Hepatocyte (in vitro differentiated cells): ENCODE results near the gene TMPRSS3. TPM values are rescaled to one million over a fixed set of nuclear protein-coding genes. Genes with fewer than 3 reads are reported as not detected.

Experiments used
- DNase-seq: peaks from one replicate; pipeline ENCODE4 v3.0.0-alpha.2; 2016; ENCODE audit warnings: low spot score
- H2AFZ ChIP-seq: fragments of 200-600 bp; sonication (generic); 2 replicates; pipeline ENCODE4 v1.6.0; 2016; ENCODE audit warnings: antibody characterized with exemption, mild to moderate bottlenecking
- H3K27ac ChIP-seq: fragments of 200-600 bp; sonication (generic); 2 replicates; pipeline ENCODE4 v1.5.1; 2016; ENCODE audit warnings: mild to moderate bottlenecking
- H3K27me3 ChIP-seq: fragments of 200-600 bp; sonication (generic); 2 replicates; pipeline ENCODE4 v1.6.1; 2016
- H3K36me3 ChIP-seq: fragments of 200-600 bp; sonication (generic); replicated peaks from 2 replicates; pipeline ENCODE4 v1.5.1; 2016; ENCODE audit warnings: low read depth; ENCODE audit not compliant: insufficient read depth
- H3K4me1 ChIP-seq: fragments of 200-600 bp; sonication (generic); 2 replicates; pipeline ENCODE4 v1.5.1; 2016; ENCODE audit warnings: mild to moderate bottlenecking, moderate library complexity; ENCODE audit not compliant: insufficient read depth
- H3K4me2 ChIP-seq: fragments of 200-600 bp; sonication (generic); 2 replicates; pipeline ENCODE4 v1.6.0; 2016
- H3K4me3 ChIP-seq: fragments of 200-600 bp; sonication (generic); 2 replicates; pipeline ENCODE4 v1.5.1; 2016; ENCODE audit warnings: mild to moderate bottlenecking
- H3K79me2 ChIP-seq: fragments of 200-600 bp; sonication (generic); 2 replicates; pipeline ENCODE4 v1.6.0; 2017; ENCODE audit warnings: mild to moderate bottlenecking
- H3K9me2 ChIP-seq: fragments of 200-600 bp; sonication (generic); replicated peaks from 2 replicates; pipeline ENCODE4 v1.6.0; 2017; ENCODE audit warnings: mild to moderate bottlenecking; ENCODE audit not compliant: insufficient read depth
- H3K9me3 ChIP-seq: fragments of 200-600 bp; sonication (generic); 2 replicates; pipeline ENCODE4 v1.5.1; 2016; ENCODE audit warnings: low read depth, mild to moderate bottlenecking
- H4K20me1 ChIP-seq: fragments of 200-600 bp; sonication (generic); 2 replicates; pipeline ENCODE4 v1.6.0; 2016; ENCODE audit warnings: mild to moderate bottlenecking; ENCODE audit not compliant: insufficient read depth, poor library complexity, severe bottlenecking
- CTCF ChIP-seq: fragments of 200-600 bp; sonication (generic); IDR thresholded peaks from 2 replicates; pipeline ENCODE4 v1.5.1; 2016; ENCODE audit warnings: antibody characterized with exemption, mild to moderate bottlenecking; ENCODE audit not compliant: poor library complexity
- EZH2 ChIP-seq: fragments of 200-600 bp; sonication (generic); IDR thresholded peaks from 2 replicates; pipeline ENCODE4 v1.6.1; 2016; ENCODE audit warnings: antibody characterized with exemption, mild to moderate bottlenecking, borderline replicate concordance
- EZH2phosphoT487 ChIP-seq: fragments of 200-600 bp; sonication (generic); IDR thresholded peaks from one replicate; pipeline ENCODE4 v1.6.1; 2018; ENCODE audit warnings: antibody characterized with exemption, mild to moderate bottlenecking, low read depth, moderate library complexity; ENCODE audit not compliant: unreplicated experiment, severe bottlenecking
- WGBS: methylation state at CpG from one replicate; pipeline ENCODE4 v1.1.6; 2016; ENCODE audit warnings: low lambda C conversion rate; ENCODE audit errors: missing lambda C conversion rate; 5-methylcytosine and 5-hydroxymethylcytosine counted together
- polyA plus RNA-seq: library from polyadenylated mRNA; unstranded; fragments of >200 nt; fragmentation: Nextera tagmentation; extraction: Ambion mirVana; gene quantifications from 2 replicates; pipeline ENCODE4 v1.2.1, GENCODE V29; 2016
- total RNA-seq: library from RNA; depleted of rRNA; stranded (reverse); fragments of >200 nt; gene quantifications from 2 replicates; pipeline ENCODE4 v1.2.3, GENCODE V29; 2014

TMPRSS3 gene
- total and polyA plus RNA-seq, 2 experiments from 2014 or later = 1.4 to 1.7 TPM

GRCh38 chr21:42417533-42417932 lies 21.7 kb upstream of the TMPRSS3 start:
- no peaks in the 10 kb centered on the region for H3K4me1 ChIP-seq
- H3K27ac ChIP-seq = no peak overlapping the region
- 93% methylated on average over 6 of the region's 6 CpGs for WGBS
- no peaks in the 10 kb centered on the region for H3K9me2 ChIP-seq
- TF ChIP-seq EZH2phosphoT487 (no peak), CTCF (no peak), EZH2 (no peak)
- H3K79me2 ChIP-seq = no peaks in the 10 kb centered on the region
- H3K4me2 ChIP-seq = no peak overlapping the region
- H2AFZ ChIP-seq = no peak overlapping the region
- H3K36me3 ChIP-seq = no peaks in the 10 kb centered on the region
- H3K9me3 ChIP-seq = no peaks in the 10 kb centered on the region
- no peaks in the 10 kb centered on the region for H3K27me3 ChIP-seq
- no peak overlapping the region for H3K4me3 ChIP-seq
- H4K20me1 ChIP-seq = no peaks in the 10 kb centered on the region
- no peak for DNase-seq

DNA sequence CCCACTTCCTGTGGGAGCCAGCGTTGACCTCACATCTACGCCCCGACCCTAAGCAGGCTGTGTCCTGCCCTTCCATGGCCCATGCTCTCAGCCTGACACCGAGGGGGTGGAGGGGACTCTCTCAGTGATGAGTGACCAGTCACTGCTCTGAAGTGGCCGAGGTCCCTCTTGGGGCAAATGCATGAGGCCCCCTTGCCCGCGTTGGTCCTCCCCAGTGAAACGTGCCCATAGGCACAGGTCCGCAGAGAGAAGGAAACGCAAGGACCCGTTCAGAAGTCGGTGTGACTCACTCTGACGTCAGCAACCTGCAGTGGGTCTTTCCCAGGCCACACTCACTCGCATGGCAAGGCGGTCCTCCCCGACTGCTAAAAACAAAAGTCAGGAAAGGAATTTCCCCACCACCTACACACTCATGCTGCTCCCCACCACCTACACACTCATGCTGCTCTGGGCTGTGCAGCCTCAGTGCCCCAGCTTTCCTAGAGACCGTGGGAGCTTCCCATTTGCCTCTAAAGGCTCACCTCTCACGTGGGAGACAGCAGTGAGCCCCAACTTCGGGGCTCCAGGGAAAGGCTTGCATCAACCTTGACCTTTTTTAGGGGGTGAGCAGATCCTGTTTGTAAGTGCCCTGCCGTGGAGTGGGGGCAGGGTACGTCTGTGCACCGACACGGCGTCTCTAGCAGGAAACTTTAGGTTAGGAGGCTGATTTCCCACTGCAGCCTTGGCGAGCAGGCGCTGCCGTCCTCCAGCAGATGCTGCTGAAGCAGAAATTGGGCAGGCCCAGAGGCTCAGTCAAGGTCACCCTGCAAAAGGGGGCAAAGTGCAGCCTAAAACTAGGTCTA lies 19.3 kb upstream of the TMPRSS3 start:
- Histone ChIP-seq H2AFZ (no peak overlapping the region), H3K4me3 (no peak overlapping the region), H3K9me2 (no peaks in the 10 kb centered on the region), H3K79me2 (no peaks in the 10 kb centered on the region), H4K20me1 (no peaks in the 10 kb centered on the region), H3K27me3 (no peaks in the 10 kb centered on the region), H3K9me3 (no peaks in the 10 kb centered on the region), H3K4me2 (no peak overlapping the region), H3K36me3 (no peaks in the 10 kb centered on the region), H3K4me1 (no peaks in the 10 kb centered on the region), H3K27ac (no peak overlapping the region)
- DNase-seq = no peak
- TF ChIP-seq EZH2 = no peak
- no peak for TF ChIP-seq EZH2phosphoT487
- no peak for TF ChIP-seq CTCF
- 81% methylated on average over 27 of the region's 27 CpGs for WGBS

GRCh38 chr21:42414553-42414927 lies 18.7 kb upstream of the TMPRSS3 start:
- 95% methylated on average over 8 of the region's 8 CpGs for WGBS

More at GRCh38 chr21:42414553-42414927, 18.7 kb upstream of the TMPRSS3 start:
- TF ChIP-seq EZH2phosphoT487 (no peak), CTCF (no peak), EZH2 (no peak)
- Histone ChIP-seq H3K36me3 (no peaks in the 10 kb centered on the region), H3K27ac (no peak overlapping the region), H3K4me3 (no peak overlapping the region), H3K79me2 (no peaks in the 10 kb centered on the region), H4K20me1 (no peaks in the 10 kb centered on the region), H3K27me3 (no peaks in the 10 kb centered on the region), H3K9me3 (no peaks in the 10 kb centered on the region), H2AFZ (no peak overlapping the region), H3K4me2 (no peak overlapping the region), H3K4me1 (no peaks in the 10 kb centered on the region), H3K9me2 (no peaks in the 10 kb centered on the region)
- DNase-seq = no peak
